Muscle of leg (tissue), 11 donors: ENCODE results near the gene PRELP. TPM values are rescaled to one million over a fixed set of nuclear protein-coding genes. Genes with fewer than 3 reads are reported as not detected.
"Not testable (repeated sequence)": the region's sequence is repeated elsewhere in the genome, so short reads cannot be mapped to it uniquely, and the experiment has no call there.

Source experiments
- DNase-seq: peaks from one replicate; pipeline ENCODE4 v3.0.0; 2013
- H3K27ac ChIP-seq: one replicate; pipeline ENCODE4 v1.5.1; 2013; ENCODE audit warnings: mild to moderate bottlenecking, low read length, control low read depth
- H3K27me3 ChIP-seq: one replicate; pipeline ENCODE4 v1.6.1; 2013; ENCODE audit warnings: low read length; ENCODE audit not compliant: control insufficient read depth, insufficient read depth
- H3K36me3 ChIP-seq: one replicate; pipeline ENCODE4 v1.6.1; 2013; ENCODE audit warnings: low read length; ENCODE audit not compliant: control insufficient read depth, insufficient read depth
- H3K4me1 ChIP-seq: one replicate; pipeline ENCODE4 v1.6.1; 2013; ENCODE audit warnings: low read length; ENCODE audit not compliant: control insufficient read depth, insufficient read depth
- H3K4me3 ChIP-seq: one replicate; pipeline ENCODE4 v1.5.1; 2013; ENCODE audit warnings: low read length, control low read depth
- H3K9me3 ChIP-seq: replicated peaks from 2 replicates; pipeline ENCODE4 v1.6.1; 2013; ENCODE audit warnings: low read depth, low read length; ENCODE audit not compliant: control insufficient read depth
- WGBS: methylation state at CpG from one replicate; pipeline ENCODE4 v1.1.5; 2013; ENCODE audit warnings: missing lambda C conversion rate; ENCODE audit not compliant: insufficient coverage; 5-methylcytosine and 5-hydroxymethylcytosine counted together
- polyA plus RNA-seq, 8 donors: library from polyadenylated mRNA; unstranded; fragments of 120-200 nt; gene quantifications; one replicate each; pipeline versions ENCODE4 v1.2.1 to v1.2.3, GENCODE V29; 2013; ENCODE audit warnings: inconsistent platforms in 1 of 8, low replicate concordance in 1 of 8; ENCODE audit not compliant: insufficient read length in 8 of 8, insufficient read depth in 1 of 8
- total RNA-seq: library from RNA; stranded (reverse); fragments of 120-200 nt; gene quantifications from one replicate; pipeline ENCODE4 v1.2.4, GENCODE V29; 2013

The PRELP gene
- total and polyA plus RNA-seq, 9 donors, result 0.82 to 9.3 (median 2.7) TPM

- Histone ChIP-seq H3K4me1 (peaks cover 44% of the 10 kb centered on the region), H3K36me3 (no peaks in the 10 kb centered on the region), H3K27me3 (no peaks in the 10 kb centered on the region), H3K9me3 (no peaks in the 10 kb centered on the region), H3K27ac (no peak overlapping the region), H3K4me3 (no peak overlapping the region)
- no peak for DNase-seq
- no CpG with 5 or more reads among the region's 6 CpGs for WGBS
Measured at GRCh38 chr1:203462878-203463277, 12.7 kb upstream of the PRELP start.

- H3K9me3 ChIP-seq, result no peaks in the 10 kb centered on the region
- no peak overlapping the region for H3K4me3 ChIP-seq
- peak; percentile 67 for DNase-seq
- H3K27ac ChIP-seq, result no peak overlapping the region
- no peaks in the 10 kb centered on the region for H3K27me3 ChIP-seq
- no peaks in the 10 kb centered on the region for H3K36me3 ChIP-seq
- WGBS, result 38% methylated on average over 3 of the region's 7 CpGs
- peaks cover 44% of the 10 kb centered on the region for H3K4me1 ChIP-seq
Measured at GRCh38 chr1:203463469-203464062, 12.0 kb upstream of the PRELP start.

GRCh38 chr1:203464226-203464625 is 11.4 kb upstream of the PRELP start:
- WGBS, result 40% methylated on average over 1 of the region's 5 CpGs
- Histone ChIP-seq H3K4me1 (peaks cover 44% of the 10 kb centered on the region), H3K27me3 (no peaks in the 10 kb centered on the region), H3K9me3 (no peaks in the 10 kb centered on the region), H3K27ac (no peak overlapping the region), H3K4me3 (no peak overlapping the region), H3K36me3 (no peaks in the 10 kb centered on the region)
- peak; percentile 52 for DNase-seq

- H3K36me3 ChIP-seq, result no peaks in the 10 kb centered on the region
- no peak for DNase-seq
- peak overlapping the region; percentile 13 for H3K27ac ChIP-seq
- H3K27me3 ChIP-seq, result peaks cover 2% of the 10 kb centered on the region
- 81% methylated on average over 3 of the region's 3 CpGs for WGBS
- peaks cover 44% of the 10 kb centered on the region for H3K4me1 ChIP-seq
- no peak overlapping the region for H3K4me3 ChIP-seq
- H3K9me3 ChIP-seq, result no peaks in the 10 kb centered on the region
Measured at GRCh38 chr1:203464743-203465142, 10.9 kb upstream of the PRELP start.

- Histone ChIP-seq H3K4me1 (peaks cover 48% of the 10 kb centered on the region), H3K9me3 (no peaks in the 10 kb centered on the region), H3K36me3 (no peaks in the 10 kb centered on the region), H3K4me3 (no peak overlapping the region), H3K27ac (peak overlapping the region; percentile 59), H3K27me3 (peaks cover 5% of the 10 kb centered on the region)
- no peak for DNase-seq
- WGBS, result 84% methylated on average over 9 of the region's 11 CpGs
Measured at GRCh38 chr1:203465146-203465798, 10.3 kb upstream of the PRELP start.

GRCh38 chr1:203465948-203466347 is 9.7 kb upstream of the PRELP start:
- H3K9me3 ChIP-seq, result no peaks in the 10 kb centered on the region
- H3K4me1 ChIP-seq, result peaks cover 50% of the 10 kb centered on the region
- 5% methylated on average over 6 of the region's 7 CpGs for WGBS
- H3K36me3 ChIP-seq, result no peaks in the 10 kb centered on the region
- no peak overlapping the region for H3K4me3 ChIP-seq
- peak; percentile 79 for DNase-seq
- peaks cover 5% of the 10 kb centered on the region for H3K27me3 ChIP-seq
- peak overlapping the region; percentile 59 for H3K27ac ChIP-seq

GRCh38 chr1:203466906-203467549 is 8.6 kb upstream of the PRELP start:
- not testable (repeated sequence) for H3K4me3 ChIP-seq, H3K27ac ChIP-seq
- H3K4me1 ChIP-seq, result peaks cover 50% of the 10 kb centered on the region

GRCh38 chr1:203467550-203467921 is 8.1 kb upstream of the PRELP start:
- no peaks in the 10 kb centered on the region for H3K36me3 ChIP-seq
- DNase-seq, result peak; percentile 77
- H3K27me3 ChIP-seq, result peaks cover 8% of the 10 kb centered on the region
- peak overlapping the region; percentile 59 for H3K27ac ChIP-seq
- H3K4me1 ChIP-seq, result peaks cover 50% of the 10 kb centered on the region
- H3K9me3 ChIP-seq, result no peaks in the 10 kb centered on the region
- WGBS, result 44% methylated on average over 8 of the region's 9 CpGs
- H3K4me3 ChIP-seq, result no peak overlapping the region

More at GRCh38 chr1:203466906-203467549, 8.6 kb upstream of the PRELP start:
- H3K36me3 ChIP-seq, H3K27me3 ChIP-seq, H3K9me3 ChIP-seq, DNase-seq: not testable (repeated sequence)
- WGBS, result 70% methylated on average over 7 of the region's 13 CpGs

- Histone ChIP-seq H3K27ac (no peak overlapping the region), H3K36me3 (no peaks in the 10 kb centered on the region), H3K4me1 (peaks cover 50% of the 10 kb centered on the region), H3K4me3 (no peak overlapping the region), H3K27me3 (peaks cover 8% of the 10 kb centered on the region), H3K9me3 (no peaks in the 10 kb centered on the region)
- DNase-seq, result no peak
- WGBS, result 91% methylated on average over 2 of the region's 2 CpGs
Measured at GRCh38 chr1:203468326-203468725, 7.3 kb upstream of the PRELP start.

- Histone ChIP-seq H3K36me3 (no peaks in the 10 kb centered on the region), H3K9me3 (no peaks in the 10 kb centered on the region), H3K4me1 (peaks cover 37% of the 10 kb centered on the region), H3K27me3 (peaks cover 8% of the 10 kb centered on the region), H3K4me3 (no peak overlapping the region), H3K27ac (no peak overlapping the region)
- DNase-seq, result no peak
- 50% methylated on average over 1 of the region's 5 CpGs for WGBS
Measured at GRCh38 chr1:203470240-203470639, 5.4 kb upstream of the PRELP start.
